NOMO-1 treated with DMSO at 0.1 percent for 48 hours (cell line): ENCODE measurements around the gene ACACA.

Source experiments
- DNase-seq: peaks from one replicate; lab custom pipeline; 2025; ENCODE audit not compliant: unreplicated experiment; lab: John Stamatoyannopoulos, UW

Gene ACACA

DNA sequence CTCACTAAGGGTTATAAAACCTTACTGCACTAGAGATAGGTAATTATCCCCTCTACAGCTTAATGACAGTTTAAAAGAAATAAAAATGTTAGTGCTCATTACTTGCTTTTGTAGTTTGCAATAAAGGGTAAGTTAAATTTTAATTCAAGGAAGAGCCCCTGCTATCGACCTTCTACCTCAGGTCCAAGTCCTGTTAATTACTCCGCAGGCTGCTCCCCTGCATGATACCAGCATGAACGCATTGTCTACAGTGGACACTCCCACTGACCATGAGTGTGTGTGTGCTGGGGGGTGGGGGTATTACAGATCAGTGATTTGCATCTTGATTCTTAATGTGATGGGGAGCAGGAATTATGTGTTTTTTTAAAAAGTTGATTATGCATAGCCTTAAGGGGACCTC is 354.8 kb downstream of the ACACA start:
- no peak for DNase-seq

DNA sequence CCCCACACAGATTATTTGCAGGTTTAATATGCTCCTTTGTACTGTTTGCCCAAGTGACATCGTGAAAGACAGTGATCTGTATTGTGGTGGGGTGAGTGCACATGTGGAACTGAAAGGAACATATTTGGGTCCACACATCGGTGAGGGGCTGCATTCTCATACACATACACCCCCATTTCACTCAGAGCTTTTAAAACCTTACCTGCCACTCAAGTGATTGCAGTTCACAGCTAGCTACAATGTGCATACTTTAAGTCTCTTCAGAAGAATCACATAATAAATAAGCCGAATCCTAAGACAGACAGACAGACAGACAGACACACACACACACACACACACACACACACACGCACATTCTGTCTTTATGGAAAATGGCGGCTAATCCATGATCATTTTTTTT is 355.3 kb downstream of the ACACA start:
- no peak for DNase-seq

GRCh38 chr17:37050920-37051319 is 355.7 kb downstream of the ACACA start:
- DNase-seq, result no peak

- DNase-seq, result no peak
Observed at GRCh38 chr17:37048811-37049210, 357.8 kb downstream of the ACACA start.

DNA sequence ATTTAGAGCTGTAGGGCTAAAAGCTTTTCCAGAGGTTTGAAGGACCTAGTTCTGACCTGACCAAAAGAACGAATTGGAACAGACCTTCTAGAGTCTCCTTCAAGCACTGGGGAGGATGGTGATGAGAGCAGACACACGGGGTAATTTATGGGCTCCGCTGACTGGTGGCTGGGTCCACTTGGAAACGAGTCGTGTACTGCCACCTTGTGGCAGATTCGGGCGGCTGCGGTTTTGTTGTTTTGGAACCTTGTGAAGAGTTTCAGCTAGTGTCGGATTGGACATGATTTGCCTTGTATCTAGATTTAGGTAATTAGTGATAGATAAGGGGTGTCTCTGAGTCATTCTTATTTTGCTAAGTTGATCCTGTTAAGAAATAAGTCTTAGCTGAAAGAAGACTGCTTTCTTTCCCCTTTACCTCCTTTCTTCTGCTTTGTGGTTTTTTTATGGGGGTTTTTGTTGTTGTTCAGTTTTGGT is 359.0 kb downstream of the ACACA start:
- DNase-seq, result peak; percentile 56

- DNase-seq, result no peak
Observed at GRCh38 chr17:37045351-37045922, 361.2 kb downstream of the ACACA start.

GRCh38 chr17:37043201-37043600 is 363.4 kb downstream of the ACACA start:
- DNase-seq, result no peak

GRCh38 chr17:37041932-37042331 is 364.7 kb downstream of the ACACA start:
- DNase-seq, result no peak

GRCh38 chr17:37039269-37039668 is 367.4 kb downstream of the ACACA start:
- DNase-seq, result no peak

GRCh38 chr17:37037590-37038155 is 369.0 kb downstream of the ACACA start:
- DNase-seq, result no peak
